Effector CD4-positive, alpha-beta T cell (primary cell): ENCODE data around the gene PHKA1. TPM values are rescaled to one million over a fixed set of nuclear protein-coding genes. Genes with fewer than 3 reads are reported as not detected.
"Not testable (repeated sequence)": the region's sequence is repeated elsewhere in the genome, so short reads cannot be mapped to it uniquely, and the experiment has no call there.

ENCODE experiments used
- DNase-seq: peaks from one replicate; pipeline ENCODE4 v3.0.0-alpha.2; 2020
- total RNA-seq: gene quantifications from one replicate; lab custom pipeline; 2026; lab: John Stamatoyannopoulos, UW

Gene PHKA1
- not detected for total RNA-seq

DNA sequence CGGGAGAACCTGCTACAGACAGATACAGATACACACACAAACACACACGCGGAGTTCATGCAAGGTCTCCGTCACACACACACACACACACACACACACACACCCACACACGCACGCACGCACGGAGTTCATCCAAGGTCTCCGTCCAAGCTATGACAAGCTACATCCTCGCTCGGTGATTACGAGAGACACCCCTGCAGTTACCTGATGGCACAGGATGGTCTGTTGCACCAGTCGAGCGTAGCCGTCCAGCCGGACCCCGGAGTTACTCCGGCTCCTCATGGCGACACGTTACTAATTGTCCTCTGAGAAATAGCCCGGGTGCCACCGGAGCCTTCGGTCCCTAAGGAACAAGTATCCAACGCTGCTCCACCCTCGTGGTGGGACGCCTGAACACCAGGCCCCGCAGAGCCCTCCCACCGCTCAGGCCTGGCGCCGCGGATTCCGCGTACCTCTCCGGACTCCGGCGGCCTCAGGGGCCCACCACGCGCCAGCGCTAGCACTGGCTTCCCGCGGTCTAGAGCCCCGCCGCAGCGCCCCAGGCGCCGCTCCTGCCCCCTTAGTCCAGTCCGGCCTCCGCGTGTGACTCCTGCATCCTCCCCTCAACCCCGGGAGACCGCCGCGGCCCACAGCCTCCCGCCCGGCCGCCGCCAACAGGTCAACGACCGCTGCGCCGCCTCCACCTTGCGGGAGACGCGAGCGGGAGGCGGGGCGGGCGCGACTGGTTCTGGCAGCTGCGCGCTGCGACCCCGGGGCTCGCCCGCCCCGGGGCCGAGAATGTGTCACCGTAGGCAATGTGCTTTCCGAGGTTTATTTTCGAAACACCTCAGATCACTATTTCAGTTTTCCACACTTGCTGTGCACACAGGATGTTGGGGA is at the start of gene PHKA1:
PHKA1 (minus strand) TSS at position 708 of the 879 bp plus-strand sequence; CDS start at position 282, 426 bp downstream.
- not testable (repeated sequence) for DNase-seq

DNA sequence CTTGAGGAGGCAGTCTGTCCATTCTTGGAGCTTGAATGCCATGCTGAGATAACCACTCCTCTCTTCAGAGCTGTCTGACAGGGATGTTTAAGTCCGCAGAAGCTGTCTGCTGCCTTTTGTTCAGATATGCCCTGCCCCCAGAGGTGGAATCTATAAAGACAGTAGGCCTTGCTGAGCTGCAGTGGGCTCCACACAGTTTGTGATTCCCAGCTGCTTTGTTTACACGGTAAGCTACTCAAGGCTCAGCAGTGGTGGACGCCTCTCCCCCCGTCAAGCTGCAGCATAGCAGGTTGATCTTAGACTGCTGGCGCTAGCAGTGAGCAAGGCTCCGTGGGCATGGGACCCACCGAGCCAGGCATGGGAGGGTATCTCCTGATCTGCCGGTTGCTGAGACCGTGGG is 46.3 kb upstream of the PHKA1 start:
- not testable (repeated sequence) for DNase-seq

DNA sequence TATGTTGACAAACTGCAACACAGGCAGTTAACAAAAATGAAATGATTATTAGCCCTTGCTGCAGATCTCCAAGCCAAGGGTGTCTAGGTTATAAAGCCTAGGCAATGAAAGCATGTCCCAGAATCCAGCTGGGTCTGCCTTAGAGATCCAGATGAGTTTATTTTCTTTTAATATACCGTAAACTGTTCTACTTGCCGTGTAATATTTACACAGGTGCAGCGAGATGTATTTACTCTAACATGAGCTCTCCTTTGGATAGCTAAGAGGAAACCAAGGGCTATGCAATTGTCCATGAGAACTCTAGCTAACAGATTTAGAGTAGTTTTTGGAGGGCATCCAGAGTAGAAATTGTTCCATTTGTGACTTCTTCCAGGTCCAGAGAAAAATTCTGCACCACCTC is 34.4 kb upstream of the PHKA1 start:
- not testable (repeated sequence) for DNase-seq

DNA sequence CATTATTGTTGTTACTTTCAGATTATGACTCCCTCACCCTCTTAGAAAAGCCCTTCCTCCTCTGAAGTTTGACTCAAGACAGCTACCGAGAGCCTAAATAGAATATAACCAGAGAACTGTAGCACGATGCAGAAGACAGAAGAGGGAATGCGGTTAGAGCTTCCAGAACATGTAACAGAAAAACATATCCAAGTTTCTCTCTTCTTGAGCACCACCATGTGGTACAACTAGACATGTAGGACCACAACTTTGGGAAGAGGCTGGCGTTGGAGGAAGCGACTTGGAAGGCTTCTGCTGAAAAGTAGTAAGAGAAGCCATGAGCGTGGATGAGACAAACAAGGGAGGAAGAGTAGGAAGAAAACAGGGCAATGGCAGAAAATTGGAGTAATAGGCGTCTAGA is 31.4 kb upstream of the PHKA1 start:
- DNase-seq = not testable (repeated sequence)

DNA sequence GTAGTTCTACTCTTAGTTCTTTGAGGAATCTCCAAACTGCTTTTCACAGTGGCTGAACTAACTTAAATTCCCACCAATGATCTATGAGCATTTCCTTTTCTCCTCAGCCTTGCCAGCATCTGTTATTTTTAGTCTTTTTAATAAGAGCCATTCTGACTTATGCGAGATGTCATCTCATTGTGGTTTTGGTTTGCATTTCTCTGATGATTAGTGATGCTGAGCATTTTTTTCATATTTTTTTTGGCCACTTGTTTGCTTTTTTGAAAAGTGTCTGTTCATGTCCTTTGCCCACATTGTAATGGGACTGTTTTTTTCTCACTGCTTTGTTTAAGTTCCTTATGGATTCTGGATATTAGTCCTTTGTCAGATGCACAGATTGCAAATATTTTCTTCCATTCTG is 21.5 kb upstream of the PHKA1 start:
- DNase-seq = no peak

DNA sequence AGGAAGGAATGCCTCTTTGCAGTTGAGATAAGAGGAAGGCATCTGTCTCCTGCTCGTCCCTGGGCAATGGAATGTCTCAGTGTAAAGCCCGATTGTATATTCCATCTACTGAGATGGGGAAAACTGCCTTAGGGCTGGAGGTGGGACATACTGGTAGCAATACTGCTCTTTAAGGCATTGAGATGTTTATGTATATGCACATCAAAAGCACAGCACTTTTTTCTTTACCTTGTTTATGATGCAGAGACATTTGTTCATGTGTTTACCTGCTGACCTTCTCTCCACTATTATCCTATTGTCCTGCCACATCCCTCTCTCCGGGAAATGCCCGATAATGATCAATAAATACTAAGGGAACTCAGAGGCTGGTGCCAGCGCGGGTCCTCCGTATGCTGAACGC is 19.5 kb upstream of the PHKA1 start:
- not testable (repeated sequence) for DNase-seq

DNA sequence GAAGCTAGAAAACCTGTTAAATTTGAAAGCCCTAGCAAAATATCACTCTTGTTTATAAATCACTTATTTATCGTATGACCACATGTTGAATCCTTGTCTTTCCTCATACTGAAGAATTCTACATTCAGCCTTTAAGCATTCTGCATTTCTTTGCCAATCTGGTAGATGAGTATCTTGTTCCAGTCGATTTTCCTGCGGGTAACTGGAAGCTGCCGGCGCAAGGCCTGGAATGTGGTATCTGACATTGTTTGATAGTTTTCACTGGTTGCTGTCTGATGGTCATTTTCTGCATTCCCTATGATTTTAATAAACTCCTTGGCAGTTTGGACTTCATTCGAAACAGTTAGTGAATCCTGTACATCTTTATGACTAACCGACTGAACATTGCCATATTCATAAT is 13.7 kb upstream of the PHKA1 start:
- no peak for DNase-seq

DNA sequence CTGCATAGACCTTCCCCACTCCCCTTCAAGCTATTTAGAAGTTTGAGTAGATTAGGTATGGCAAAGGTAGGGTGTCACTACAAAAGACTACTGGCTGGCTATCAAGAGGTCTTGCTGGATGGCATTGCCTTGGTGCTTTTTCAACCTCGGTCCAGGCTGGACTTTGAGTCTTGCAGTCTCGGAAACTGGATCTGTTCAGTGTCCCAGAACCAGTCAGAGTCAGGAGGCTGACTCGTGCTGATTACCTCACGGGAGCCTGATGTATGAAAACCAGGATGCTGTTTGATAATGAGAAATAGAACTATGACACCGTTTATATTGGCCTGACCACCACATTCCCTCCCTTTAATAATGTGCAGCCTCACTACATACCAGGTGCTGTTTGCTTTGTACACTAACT is 2.7 kb upstream of the PHKA1 start:
- DNase-seq = no peak

DNA sequence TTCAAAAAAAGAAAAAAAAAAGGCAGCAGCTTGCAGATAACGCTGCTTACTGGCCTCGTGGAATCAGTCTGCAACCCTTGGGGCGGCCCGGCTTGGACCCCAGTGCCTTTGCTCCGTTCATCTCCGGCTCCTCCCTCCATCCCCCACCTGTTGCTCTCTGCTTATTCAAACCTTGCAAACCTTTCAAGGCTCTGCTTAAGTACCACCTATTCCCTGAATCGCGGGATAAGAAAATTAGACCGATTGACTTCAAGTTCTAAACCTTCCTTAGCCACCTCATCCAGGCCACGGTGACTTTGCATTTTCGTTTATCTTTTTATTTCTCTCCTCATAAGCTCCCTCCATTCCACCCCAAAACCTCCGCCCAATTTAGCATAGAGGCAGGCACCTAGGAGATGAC is 1.4 kb upstream of the PHKA1 start:
- no peak for DNase-seq

DNA sequence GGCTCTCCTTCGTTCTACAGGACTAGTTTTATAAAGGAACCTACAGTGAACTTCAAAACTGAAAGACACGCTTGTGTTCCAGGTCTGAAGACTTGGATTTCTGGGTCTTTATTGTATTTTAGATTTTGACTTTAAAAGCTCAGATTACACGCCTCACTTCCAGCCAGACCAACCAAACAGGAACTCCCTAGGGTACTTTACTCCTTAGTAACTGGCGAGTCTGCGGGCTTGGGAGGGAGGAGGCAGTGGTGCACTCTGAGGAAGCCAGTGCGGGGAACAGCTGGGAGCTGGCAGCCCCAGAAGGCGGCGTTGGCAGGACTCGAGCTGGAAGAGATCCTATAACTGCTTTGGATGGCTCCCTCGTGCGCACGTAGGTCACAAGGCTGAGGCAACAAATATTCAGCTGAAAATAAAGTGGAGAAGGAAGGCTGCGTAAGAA is 391 bp upstream of the PHKA1 start:
- no peak for DNase-seq

DNA sequence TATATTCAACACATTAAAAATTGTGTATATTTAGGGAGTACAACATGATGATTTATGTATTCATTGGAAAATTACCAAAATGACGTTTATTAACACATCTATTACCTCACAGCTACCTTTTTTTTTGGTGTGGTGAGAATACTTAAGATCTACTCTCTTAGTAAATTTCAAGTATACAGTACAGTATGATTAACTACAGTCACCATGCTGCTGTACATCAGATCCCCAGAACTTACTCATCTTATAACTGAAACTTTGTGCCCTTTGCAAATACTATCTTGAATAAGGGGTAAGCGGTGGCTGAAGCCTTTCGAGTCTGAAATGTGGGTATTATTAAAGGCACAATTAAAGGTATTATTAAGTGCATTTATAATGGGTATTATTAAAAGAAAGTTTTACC is 976 bp downstream of the PHKA1 start:
- DNase-seq = no peak

DNA sequence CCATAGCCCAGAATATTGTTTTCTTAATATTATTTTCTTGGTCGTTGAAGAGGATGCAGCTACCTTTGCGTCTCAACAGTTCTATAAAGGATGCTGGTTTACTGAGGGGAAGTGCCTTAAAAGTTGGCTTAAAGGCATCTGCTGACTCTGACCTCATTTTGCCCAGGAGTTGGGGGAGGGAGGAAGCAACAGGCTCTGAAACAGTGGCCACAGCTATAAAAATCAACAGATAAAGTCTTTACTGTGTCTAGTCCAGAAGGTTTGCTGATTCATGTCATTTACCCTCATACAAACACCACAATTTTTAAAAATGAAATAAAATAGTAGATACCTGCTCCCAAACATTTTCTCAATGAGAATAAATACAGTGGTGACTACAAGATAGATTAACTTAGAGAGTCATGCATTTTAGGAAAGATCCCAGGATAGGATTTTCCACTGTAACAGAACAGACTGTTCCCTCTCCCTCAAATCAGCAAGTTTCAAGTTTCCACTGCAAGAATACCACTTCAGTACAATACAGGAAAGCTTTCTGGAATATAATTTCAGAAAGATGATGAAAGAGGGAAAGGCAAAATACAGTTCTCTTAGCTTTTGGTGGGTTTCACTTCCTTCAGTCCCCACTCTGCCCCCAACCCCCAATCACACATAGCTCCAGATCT is 1.9 kb downstream of the PHKA1 start:
- no peak for DNase-seq

DNA sequence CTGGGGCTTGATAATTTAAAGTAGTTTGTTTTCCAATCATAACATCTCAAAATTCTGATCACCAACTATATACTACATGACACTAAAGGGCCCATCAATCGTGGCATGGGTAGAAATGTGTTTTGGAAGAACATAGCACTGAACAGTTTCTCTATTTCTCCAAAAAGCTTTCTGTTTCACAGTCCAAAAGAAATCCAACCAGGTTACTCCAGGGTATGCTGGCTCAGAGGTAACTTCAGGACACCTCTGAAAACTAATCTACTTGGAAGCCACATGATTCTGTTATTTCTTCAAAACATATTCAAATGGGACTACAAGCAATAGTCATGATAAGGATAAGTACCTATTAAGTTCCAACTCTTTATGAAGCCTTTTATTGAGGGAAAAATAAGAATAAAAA is 8.3 kb downstream of the PHKA1 start:
- no peak for DNase-seq

DNA sequence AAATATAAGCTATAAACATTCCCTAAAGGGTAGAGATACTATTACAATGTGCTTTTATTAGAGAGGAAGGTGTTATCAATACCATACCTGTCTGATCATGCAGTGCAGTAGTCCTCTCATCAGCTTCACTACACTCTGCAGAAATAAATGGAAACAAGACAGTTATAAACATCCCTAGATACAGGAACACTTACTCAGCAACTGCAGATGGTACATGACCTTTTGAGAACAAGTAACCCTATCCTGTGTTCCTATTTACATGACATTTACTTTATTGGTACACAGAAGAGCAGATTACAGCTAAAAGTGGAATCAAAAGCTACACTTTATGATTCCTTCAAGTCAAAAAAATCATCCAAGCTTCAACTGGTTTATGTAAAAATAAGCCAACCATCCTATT is 9.0 kb downstream of the PHKA1 start:
- no peak for DNase-seq

DNA sequence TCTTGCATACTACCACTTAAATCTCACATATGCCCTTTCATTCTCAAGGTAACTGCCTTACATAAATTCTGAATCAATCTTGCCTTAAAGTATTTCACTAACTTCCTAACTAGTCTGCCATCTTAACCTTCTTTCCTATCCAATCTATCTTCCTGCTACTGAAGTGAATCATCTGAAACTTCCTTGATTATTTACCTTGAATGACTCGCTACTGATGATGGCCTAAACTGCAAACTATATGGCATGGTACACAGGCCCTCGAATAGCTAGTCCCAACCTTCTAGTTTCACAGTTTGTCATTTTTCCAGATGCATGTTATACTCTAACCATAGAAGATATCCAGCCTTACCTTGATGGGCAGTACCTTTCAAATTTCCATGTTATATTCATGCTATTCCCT is 19.9 kb downstream of the PHKA1 start:
- DNase-seq = no peak

DNA sequence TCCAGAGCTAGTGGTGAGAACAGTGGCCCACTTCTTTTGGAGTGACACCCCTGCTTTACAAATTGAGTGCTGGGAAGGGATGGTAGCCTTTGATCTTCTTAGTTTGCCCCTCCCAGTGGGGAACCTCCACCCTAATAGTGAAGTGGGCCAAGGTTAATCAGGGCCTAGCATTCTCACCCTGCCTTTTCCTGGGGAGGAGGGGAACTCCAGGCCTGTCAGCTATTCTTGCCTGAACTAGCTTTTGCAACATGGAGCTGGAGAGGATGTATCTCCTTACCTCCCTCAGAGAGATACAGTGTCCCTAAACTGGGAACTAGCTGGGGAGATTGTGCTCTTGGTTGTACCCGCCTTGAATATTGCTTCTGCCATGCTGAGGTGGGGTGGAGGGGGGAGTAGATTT is 20.6 kb downstream of the PHKA1 start:
- no peak for DNase-seq

DNA sequence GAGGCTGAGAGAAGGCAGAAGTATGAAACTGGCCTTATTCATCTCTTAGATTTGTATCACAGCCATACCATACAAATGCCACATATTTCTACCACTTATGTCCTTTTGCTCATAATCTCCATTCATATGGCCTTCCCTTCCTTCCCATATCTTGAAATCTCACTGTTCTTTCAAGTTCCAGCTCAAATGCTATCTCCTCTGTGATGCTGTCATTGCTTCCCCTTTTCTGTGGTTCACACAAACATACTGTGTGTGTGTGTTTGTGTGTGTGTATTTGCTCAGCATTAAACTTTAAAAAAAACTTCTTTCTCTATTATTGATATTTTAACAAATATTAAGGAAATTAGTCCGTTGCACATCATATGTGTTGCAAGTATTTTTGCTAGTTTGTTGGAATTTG is 26.7 kb downstream of the PHKA1 start:
- DNase-seq = no peak

DNA sequence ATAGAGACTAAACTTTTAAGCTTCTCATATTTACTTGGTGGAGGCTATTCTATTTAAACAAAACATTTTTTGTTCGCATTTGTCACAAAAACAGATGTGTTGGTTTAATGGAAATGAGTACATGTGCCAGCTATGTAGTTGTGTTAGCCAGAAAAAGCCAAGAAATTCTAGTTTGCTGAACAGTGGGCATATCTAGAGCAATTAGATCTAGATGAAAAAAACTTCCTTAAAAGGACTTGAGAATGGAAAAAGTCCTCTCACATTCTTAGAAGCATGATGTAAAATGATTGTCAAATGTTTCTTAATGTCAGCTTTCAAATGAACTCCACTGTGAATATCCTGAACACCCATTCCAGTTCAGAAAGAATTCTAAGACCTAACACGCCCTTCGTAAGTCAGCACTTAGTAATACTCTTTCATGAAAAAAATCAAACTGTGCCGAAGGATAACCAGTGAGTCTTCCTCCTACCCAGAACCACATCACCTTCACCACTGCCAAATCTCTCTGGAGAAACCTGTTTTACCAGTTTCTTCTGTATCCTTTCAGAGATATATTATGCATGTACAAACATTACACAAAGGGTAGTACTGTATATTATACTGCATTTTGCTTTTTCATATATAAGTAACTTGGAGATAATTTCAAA is 28.2 kb downstream of the PHKA1 start:
- DNase-seq = no peak

DNA sequence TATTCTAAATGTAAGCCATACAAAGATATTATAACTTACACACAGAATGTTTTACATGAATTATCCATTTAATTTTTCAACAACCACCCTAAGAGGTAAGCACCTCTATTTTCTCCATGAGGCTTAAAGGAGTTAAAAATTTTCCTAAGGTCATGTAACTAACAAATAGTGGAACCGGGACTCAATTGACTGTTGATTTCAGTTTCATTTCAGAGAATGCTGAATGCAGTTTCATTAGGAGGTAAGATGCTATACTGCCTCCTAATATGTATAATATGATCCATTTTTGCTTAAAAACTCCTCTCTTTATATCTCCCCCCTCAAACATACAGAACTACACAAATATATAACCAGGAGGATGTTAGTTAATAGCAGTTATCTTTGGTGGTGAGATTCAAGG is 29.1 kb downstream of the PHKA1 start:
- DNase-seq = no peak

DNA sequence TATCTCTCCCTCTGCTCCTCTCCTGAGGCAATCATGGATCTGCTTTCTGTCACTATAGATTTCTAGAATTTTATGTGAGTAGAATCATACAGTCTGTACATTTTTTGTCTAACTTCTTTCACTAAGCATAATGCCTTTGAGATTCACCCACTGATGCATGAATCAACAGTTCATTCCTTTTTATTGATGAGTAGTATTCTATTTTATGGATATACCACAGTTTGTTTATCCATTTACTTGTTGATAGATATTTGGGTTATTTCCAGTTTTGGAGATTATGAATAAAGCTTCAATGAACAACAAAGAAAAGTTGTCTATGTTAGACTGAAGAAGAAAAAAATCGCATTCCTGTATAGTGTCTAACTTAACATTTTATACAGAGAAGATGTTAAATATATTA is 30.5 kb downstream of the PHKA1 start:
- DNase-seq = no peak

DNA sequence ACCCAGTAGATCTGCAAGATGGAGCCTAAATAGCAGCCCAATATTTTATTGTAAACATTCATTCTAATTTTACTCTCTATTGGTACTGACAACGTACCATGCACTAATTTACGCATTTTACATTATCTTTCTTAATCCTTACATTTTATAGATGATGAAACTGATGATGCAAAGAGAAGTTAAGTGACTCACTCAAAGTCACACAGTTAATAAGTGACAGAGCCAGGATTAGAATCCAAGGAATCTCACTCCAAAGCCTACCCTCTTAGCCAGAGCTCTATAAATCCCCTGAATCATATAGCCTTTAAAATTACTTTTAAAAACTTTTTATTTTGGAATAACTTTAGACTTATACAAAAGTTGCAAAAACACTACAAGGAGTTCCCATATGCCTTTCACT is 37.6 kb downstream of the PHKA1 start:
- DNase-seq = no peak

DNA sequence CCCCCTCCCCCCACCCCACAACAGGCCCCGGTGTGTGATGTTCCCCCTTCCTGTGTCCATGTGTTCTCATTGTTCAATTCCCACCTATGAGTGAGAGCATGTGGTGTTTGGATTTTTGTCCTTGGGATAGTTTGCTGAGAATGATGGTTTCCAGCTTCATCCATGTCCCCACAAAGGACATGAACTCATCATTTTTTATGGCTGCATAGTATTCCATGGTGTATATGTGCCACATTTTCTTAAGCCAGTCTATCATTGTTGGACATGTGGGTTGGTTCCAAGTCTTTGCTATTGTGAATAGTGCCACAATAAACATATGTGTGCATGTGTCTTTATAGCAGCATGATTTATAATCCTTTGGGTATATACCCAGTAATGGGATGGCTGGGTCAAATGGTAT is 40.2 kb downstream of the PHKA1 start:
- not testable (repeated sequence) for DNase-seq

DNA sequence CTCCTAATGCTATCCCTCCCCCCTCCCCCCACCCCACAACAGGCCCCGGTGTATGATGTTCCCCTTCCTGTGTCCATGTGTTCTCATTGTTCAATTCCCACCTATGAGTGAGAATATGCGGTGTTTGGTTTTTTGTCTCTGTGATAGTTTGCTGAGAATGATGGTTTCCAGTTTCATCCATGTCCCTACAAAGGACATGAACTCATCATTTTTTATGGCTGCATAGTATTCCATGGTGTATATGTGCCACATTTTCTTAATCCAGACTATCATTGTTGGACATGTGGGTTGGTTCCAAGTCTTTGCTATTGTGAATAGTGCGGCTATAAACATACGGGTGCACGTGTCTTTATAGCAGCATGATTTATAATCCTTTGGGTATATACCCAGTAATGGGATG is 44.6 kb downstream of the PHKA1 start:
- not testable (repeated sequence) for DNase-seq

DNA sequence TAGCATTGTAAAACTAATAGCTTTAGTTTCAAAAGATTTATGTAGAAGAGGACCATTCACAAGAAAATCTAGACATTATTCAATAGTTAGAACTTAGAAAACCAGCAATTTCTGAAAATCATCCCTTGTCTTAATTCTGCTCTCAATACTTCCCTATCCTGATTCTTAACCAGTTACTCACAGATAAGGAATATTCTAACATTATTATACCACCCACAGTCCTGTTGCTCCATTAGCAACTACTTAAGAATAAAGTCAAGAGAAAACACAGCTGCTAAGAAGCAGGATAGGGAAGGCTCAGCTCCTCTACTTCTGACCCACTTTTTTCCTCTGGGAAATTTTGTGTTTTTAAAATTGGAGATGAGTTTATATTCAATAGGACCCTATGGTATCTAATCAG is 47.7 kb downstream of the PHKA1 start:
- no peak for DNase-seq
